Skin epidermis (tissue), 12 donors: ENCODE results near the gene ROCK2.

ENCODE experiments used
- H3K27ac ChIP-seq, 21 experiments: fragments of 200-600 bp; sonication (generic) in 11 of 21; one replicate each; pipeline ENCODE4 v1.5.0; 2020; ENCODE audit warnings: mild to moderate bottlenecking in 3 of 21, inconsistent platforms in 2 of 21, moderate library complexity in 2 of 21
- H3K4me3 ChIP-seq, 7 experiments: fragments of 200-600 bp; sonication (generic) in 2 of 7; one replicate each; pipeline ENCODE4 v1.5.0; 2020; ENCODE audit warnings: inconsistent platforms in 2 of 7, mild to moderate bottlenecking in 2 of 7, moderate library complexity in 1 of 7

Gene ROCK2

GRCh38 chr2:11320698-11321492 lies 23.5 kb downstream of the ROCK2 start:
- no peak overlapping the region for H3K4me3 ChIP-seq
- no peak overlapping the region for H3K27ac ChIP-seq

GRCh38 chr2:11319939-11320338 lies 24.5 kb downstream of the ROCK2 start:
- Histone ChIP-seq H3K27ac (no peak overlapping the region), H3K4me3 (no peak overlapping the region)

DNA sequence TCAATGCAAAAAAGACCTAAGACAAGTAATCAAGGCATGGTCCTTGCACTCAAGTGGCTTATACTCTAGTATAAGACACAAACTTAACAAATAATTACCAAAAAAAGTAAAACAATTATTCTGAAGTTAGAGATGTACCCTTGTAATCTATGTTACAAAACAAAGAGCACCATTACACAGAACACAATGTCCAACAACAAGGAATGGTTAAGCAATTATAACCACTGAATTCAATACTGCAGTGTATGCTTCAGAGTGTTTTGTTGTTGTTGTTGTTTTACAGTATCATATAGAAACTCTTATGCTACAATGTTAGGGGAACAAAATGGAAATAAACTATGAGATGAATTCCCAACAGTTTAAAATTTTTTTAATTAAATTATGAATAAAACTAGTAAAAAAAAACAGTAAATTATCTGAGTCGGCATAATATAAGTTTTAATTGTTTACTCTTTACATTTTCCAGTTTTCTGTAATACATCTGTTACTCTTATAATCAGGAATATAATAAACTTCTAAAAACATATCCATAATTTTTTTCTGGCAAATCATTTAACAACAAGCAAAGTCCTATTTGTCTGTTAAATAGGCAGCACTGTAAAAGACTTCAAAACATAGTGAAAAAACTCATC lies 29.2 kb downstream of the ROCK2 start:
- H3K4me3 ChIP-seq, result no peak overlapping the region
- H3K27ac ChIP-seq, result no peak overlapping the region

- H3K27ac ChIP-seq, result no peak overlapping the region
- H3K4me3 ChIP-seq, result no peak overlapping the region
These were observed 29.9 kb downstream of the ROCK2 start for GRCh38 chr2:11314487-11314886.

GRCh38 chr2:11312770-11313471 lies 31.5 kb downstream of the ROCK2 start:
- no peak overlapping the region for H3K4me3 ChIP-seq
- H3K27ac ChIP-seq, result no peak overlapping the region

DNA sequence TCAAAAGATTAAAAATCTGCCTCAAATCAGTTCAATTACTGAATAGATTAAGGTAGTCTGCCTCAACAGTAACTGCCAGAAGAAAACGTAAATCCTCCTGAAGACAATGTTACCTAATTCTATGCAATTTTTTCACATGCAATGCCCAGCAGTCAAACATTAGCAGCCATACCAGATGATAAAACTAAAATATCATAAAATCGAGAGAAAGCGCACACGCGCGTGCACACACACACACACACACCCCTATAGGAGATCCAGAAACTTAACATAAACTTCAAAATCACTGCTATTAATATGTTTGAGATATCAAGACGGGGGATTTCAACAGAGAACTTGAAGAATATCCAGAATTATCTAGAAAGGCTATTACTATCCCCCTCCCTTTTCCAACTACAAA lies 32.9 kb downstream of the ROCK2 start:
- H3K27ac ChIP-seq, result no peak overlapping the region
- H3K4me3 ChIP-seq, result no peak overlapping the region

GRCh38 chr2:11310212-11310611 lies 34.2 kb downstream of the ROCK2 start:
- Histone ChIP-seq H3K4me3 (no peak overlapping the region), H3K27ac (no peak overlapping the region)

GRCh38 chr2:11309706-11310105 lies 34.7 kb downstream of the ROCK2 start:
- H3K27ac ChIP-seq, result no peak overlapping the region

GRCh38 chr2:11307764-11308415 lies 36.5 kb downstream of the ROCK2 start:
- H3K4me3 ChIP-seq, result no peak overlapping the region

More at GRCh38 chr2:11309706-11310105, 34.7 kb downstream of the ROCK2 start:
- H3K4me3 ChIP-seq, result no peak overlapping the region

GRCh38 chr2:11305958-11306357 lies 38.5 kb downstream of the ROCK2 start:
- Histone ChIP-seq H3K27ac (no peak overlapping the region), H3K4me3 (no peak overlapping the region)

More at GRCh38 chr2:11307764-11308415, 36.5 kb downstream of the ROCK2 start:
- H3K27ac ChIP-seq, result no peak overlapping the region

- Histone ChIP-seq H3K4me3 (no peak overlapping the region), H3K27ac (no peak overlapping the region)
These were observed 39.1 kb downstream of the ROCK2 start for GRCh38 chr2:11305338-11305737.

DNA sequence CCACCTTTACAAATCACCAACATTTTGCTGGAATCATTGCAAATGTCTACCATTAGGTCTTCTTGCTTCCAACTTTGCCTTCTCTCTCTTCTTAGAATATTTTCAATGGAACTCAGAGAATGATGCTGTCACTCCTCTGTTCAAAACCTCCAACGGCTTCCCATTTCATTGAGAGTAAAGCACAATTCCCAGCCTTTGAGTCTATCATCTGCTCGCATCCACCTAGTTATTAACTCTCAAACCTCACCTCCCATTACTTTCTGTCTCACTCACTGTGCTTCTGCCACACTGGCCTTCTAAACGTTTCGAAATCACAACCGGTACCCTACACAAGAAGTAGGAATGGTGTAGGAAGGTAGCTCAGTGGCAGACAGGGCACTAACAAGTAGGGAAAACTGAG lies 40.0 kb downstream of the ROCK2 start:
- no peak overlapping the region for H3K4me3 ChIP-seq
- no peak overlapping the region for H3K27ac ChIP-seq

GRCh38 chr2:11303290-11304013 lies 41.0 kb downstream of the ROCK2 start:
- Histone ChIP-seq H3K27ac (no peak overlapping the region), H3K4me3 (no peak overlapping the region)

GRCh38 chr2:11299439-11299838 lies 45.0 kb downstream of the ROCK2 start:
- no peak overlapping the region for H3K27ac ChIP-seq
- no peak overlapping the region for H3K4me3 ChIP-seq

- no peak overlapping the region for H3K27ac ChIP-seq
- H3K4me3 ChIP-seq, result no peak overlapping the region
These were observed 45.8 kb downstream of the ROCK2 start for GRCh38 chr2:11298592-11298991.

DNA sequence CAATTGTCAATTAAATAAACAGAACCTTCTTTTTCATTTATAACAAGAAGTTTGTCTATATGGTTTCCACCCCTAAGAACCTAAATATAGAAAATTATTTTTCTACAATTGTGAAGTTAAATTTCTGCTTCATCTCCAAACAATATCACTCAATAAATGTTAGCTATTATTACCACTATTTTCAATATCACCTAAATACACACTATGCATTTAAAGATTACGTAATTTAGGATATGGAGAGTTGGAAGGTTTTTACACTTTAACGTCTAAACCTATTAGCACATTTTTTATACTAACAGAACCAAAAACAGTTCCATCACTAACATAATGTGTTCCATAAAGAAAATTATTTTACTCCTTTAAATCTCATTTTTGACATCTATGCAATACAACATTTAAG lies 48.0 kb downstream of the ROCK2 start:
- H3K4me3 ChIP-seq, result no peak overlapping the region
- H3K27ac ChIP-seq, result no peak overlapping the region

DNA sequence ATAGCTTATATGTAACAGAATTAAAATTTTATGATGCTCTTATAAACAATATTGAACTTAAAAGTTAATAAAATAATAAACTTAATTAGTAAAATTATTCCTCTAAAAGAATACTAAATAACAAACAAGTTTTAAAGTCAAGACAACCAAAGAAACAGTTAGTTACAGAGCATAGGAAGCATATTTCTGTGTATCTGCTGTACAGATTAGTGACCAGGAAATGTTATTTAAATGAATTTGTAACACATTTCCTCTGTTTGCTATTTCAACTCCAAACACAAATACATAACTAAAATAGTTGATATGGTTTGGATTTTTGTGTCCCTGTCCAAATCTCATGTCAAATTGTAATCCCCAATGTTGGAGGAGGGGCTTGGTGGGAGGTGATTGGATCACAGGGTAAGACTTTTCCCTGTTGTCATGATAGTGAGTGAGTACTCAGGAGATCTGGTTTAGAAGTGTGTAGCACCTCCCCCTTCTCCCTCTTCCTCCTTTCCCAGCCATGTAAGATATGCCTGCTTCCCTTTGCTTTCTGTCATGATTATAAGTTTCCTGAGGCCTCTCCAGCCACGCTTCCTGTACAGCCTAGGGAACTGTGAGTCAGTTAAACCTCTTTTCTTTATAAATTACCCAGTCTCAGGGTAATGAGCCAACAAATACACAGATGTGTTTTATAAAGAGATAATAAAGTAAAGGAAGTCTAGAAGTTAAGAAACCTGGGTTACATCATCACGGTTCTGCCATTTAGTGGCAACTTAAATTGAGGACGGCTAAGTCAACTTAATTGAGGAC lies 51.8 kb downstream of the ROCK2 start:
- Histone ChIP-seq H3K27ac (peak overlapping the region in 1 of 21 experiments; percentile 11), H3K4me3 (no peak overlapping the region)

GRCh38 chr2:11290713-11291112 lies 53.7 kb downstream of the ROCK2 start:
- H3K27ac ChIP-seq, result no peak overlapping the region
- no peak overlapping the region for H3K4me3 ChIP-seq

- no peak overlapping the region for H3K4me3 ChIP-seq
- no peak overlapping the region for H3K27ac ChIP-seq
These were observed 54.2 kb downstream of the ROCK2 start for GRCh38 chr2:11290211-11290610.
